Ovary (tissue), 9 donors: ENCODE results near the gene IQSEC1. TPM values are rescaled to one million over a fixed set of nuclear protein-coding genes. Genes with fewer than 3 reads are reported as not detected.

Experiments used
- DNase-seq, 5 donors: peaks; one replicate each; pipeline ENCODE4 v3.0.0-alpha.2; 2019 to 2020
- H3K27ac ChIP-seq, 2 donors: fragments of 200-600 bp; one replicate each; pipeline versions ENCODE4 v1.5.1 to v1.8.0; 2019 to 2022
- H3K27me3 ChIP-seq: fragments of 200-600 bp; one replicate; pipeline ENCODE4 v1.8.0; 2022
- H3K36me3 ChIP-seq: fragments of 200-600 bp; sonication (generic); one replicate; pipeline ENCODE4 v1.5.1; 2019
- H3K4me1 ChIP-seq: one replicate; pipeline ENCODE4 v1.8.1; 2013; ENCODE audit warnings: mild to moderate bottlenecking, moderate library complexity; ENCODE audit not compliant: insufficient read depth
- H3K4me3 ChIP-seq: fragments of 200-600 bp; sonication (generic); one replicate; pipeline ENCODE4 v1.5.1; 2017
- H3K9me3 ChIP-seq, 2 donors: fragments of 200-600 bp in 1 of 2; sonication (generic) in 1 of 2; one replicate each; pipeline versions ENCODE4 v1.5.1 to v1.8.1; 2013 to 2019; ENCODE audit warnings: mild to moderate bottlenecking in 1 of 2, moderate library complexity in 1 of 2
- CTCF ChIP-seq, 3 donors: fragments of 450-650 bp in 2 of 3; fragments of 200-600 bp in 1 of 3; IDR thresholded peaks; one replicate each; pipeline versions ENCODE4 v1.5.1 to v1.8.0; 2016 to 2022; ENCODE audit warnings: antibody characterized with exemption in 3 of 3, mild to moderate bottlenecking in 1 of 3
- EP300 ChIP-seq: sonication (generic); formaldehyde crosslinking; IDR thresholded peaks from one replicate; pipeline ENCODE4 v1.6.1; 2017; ENCODE audit warnings: antibody characterized with exemption
- POLR2A ChIP-seq: fragments of 450-650 bp; IDR thresholded peaks from one replicate; pipeline ENCODE4 v1.6.1; 2017; ENCODE audit warnings: antibody characterized with exemption, mild to moderate bottlenecking, moderate library complexity
- WGBS, 3 donors: extraction: QIAGEN DNeasy Blood & Tissue Kit in 1 of 3; methylation state at CpG; one replicate each; pipeline versions ENCODE4 v1.1.5 to v1.1.7; 2013 to 2017; 5-methylcytosine and 5-hydroxymethylcytosine counted together
- intact Hi-C, 4 donors: fragments of 100-400 bp; cut with DNase I; formaldehyde crosslinking; loops; one replicate each; pipeline versions ENCODE4 v1.11.0 to v1.15.1; 2022 to 2023
- polyA plus RNA-seq, 2 donors: library from polyadenylated mRNA; stranded (reverse); fragments of 200-250 nt in 1 of 2; fragments of 350-450 nt in 1 of 2; fragmentation: Illumina TruSeq in 1 of 2; extraction: RNeasy Lipid Tissue Mini Kit (QIAGEN cat#74804) in 1 of 2; gene quantifications; one replicate each; pipeline ENCODE4 v1.2.3, GENCODE V29; 2013 to 2014
- total RNA-seq, 7 donors: library from RNA; depleted of rRNA in 2 of 7; stranded (reverse); fragments of >200 nt in 2 of 7; fragmentation: NEBNext Ultra II Directional in 3 of 7; extraction: Animal tissue kit (Norgen Biotek cat#: 25700) in 3 of 7; gene quantifications; one replicate each; pipeline versions ENCODE4 v1.1.0 to v1.2.4, GENCODE V29; 2016 to 2023
- donor health status: DM: no; HTN: no; CAD: no; lungs with moderate emphysema.
- donor health status: DM: no; HTN: no; CAD: no.
- donor health status: Bipolar disorder and iron deficiency.
- donor health status: DM: yes; HTN: yes; CAD: no.
- donor health status: DM: no; HTN: no; CAD: no.
- donor health status: DM: yes; HTN: yes; CAD: no.

IQSEC1 gene
- total and polyA plus RNA-seq, 9 donors, result 20.9 to 55.4 (median 45.1) TPM

GRCh38 chr3:12922306-12922705 lies 150.9 kb downstream of the IQSEC1 start:
- WGBS, 3 donors, result 66 to 80% (median 74%) methylated on average over 7 of the region's 7 CpGs
- intact Hi-C loops, result no loop called here
- no peak for TF ChIP-seq CTCF (IDR thresholded peaks at IDR 0.05)
- TF ChIP-seq POLR2A, result no peak
- TF ChIP-seq EP300, result no peak
- DNase-seq, result no peak
- Histone ChIP-seq H3K27me3 (no peaks in the 10 kb centered on the region), H3K4me1 (no peaks in the 10 kb centered on the region), H3K27ac (no peak overlapping the region), H3K9me3 (no peaks in the 10 kb centered on the region), H3K4me3 (no peak overlapping the region), H3K36me3 (no peaks in the 10 kb centered on the region)

- TF ChIP-seq POLR2A (no peak), CTCF (IDR thresholded peaks at IDR 0.05) (no peak), EP300 (no peak)
- H3K36me3 ChIP-seq, result no peaks in the 10 kb centered on the region
- DNase-seq, result no peak
- 84 to 92% (median 91%) methylated on average over 8 of the region's 8 CpGs for WGBS, 3 donors
- H3K4me1 ChIP-seq, result no peaks in the 10 kb centered on the region
- H3K27me3 ChIP-seq, result no peaks in the 10 kb centered on the region
- H3K9me3 ChIP-seq, result no peaks in the 10 kb centered on the region
- H3K27ac ChIP-seq, result no peak overlapping the region
- H3K4me3 ChIP-seq, result no peak overlapping the region
- intact Hi-C loops, result no loop called here
These were observed 151.5 kb downstream of the IQSEC1 start for GRCh38 chr3:12921736-12922135.

GRCh38 chr3:12920967-12921366 lies 152.3 kb downstream of the IQSEC1 start:
- H3K9me3 ChIP-seq, result no peaks in the 10 kb centered on the region
- no peak overlapping the region for H3K27ac ChIP-seq
- no peak for DNase-seq
- H3K4me1 ChIP-seq, result no peaks in the 10 kb centered on the region
- intact Hi-C loops, result no loop called here
- H3K36me3 ChIP-seq, result no peaks in the 10 kb centered on the region
- no peak overlapping the region for H3K4me3 ChIP-seq
- TF ChIP-seq EP300 (no peak), POLR2A (no peak), CTCF (IDR thresholded peaks at IDR 0.05) (no peak)
- WGBS, 3 donors, result 87 to 94% (median 93%) methylated on average over 8 to 9 of the region's 9 CpGs
- H3K27me3 ChIP-seq, result no peaks in the 10 kb centered on the region

GRCh38 chr3:12919205-12919604 lies 154.0 kb downstream of the IQSEC1 start:
- Histone ChIP-seq H3K36me3 (no peaks in the 10 kb centered on the region), H3K9me3 (no peaks in the 10 kb centered on the region), H3K4me1 (no peaks in the 10 kb centered on the region), H3K27ac (no peak overlapping the region), H3K27me3 (no peaks in the 10 kb centered on the region), H3K4me3 (no peak overlapping the region)
- DNase-seq, result no peak
- TF ChIP-seq POLR2A (no peak), CTCF (IDR thresholded peaks at IDR 0.05) (no peak), EP300 (no peak)
- intact Hi-C loops, result no loop called here
- WGBS, 3 donors, result 86 to 88% (median 87%) methylated on average over 10 of the region's 10 CpGs

- WGBS, 3 donors, result 71 to 76% (median 71%) methylated on average over 3 of the region's 3 CpGs
- Histone ChIP-seq H3K27me3 (no peaks in the 10 kb centered on the region), H3K4me1 (no peaks in the 10 kb centered on the region), H3K36me3 (no peaks in the 10 kb centered on the region), H3K9me3 (no peaks in the 10 kb centered on the region), H3K4me3 (no peak overlapping the region), H3K27ac (no peak overlapping the region)
- no peak for TF ChIP-seq EP300
- TF ChIP-seq CTCF (IDR thresholded peaks at IDR 0.05), result no peak
- TF ChIP-seq POLR2A, result no peak
- no peak for DNase-seq
- intact Hi-C loops, result no loop called here
These were observed 155.0 kb downstream of the IQSEC1 start for GRCh38 chr3:12918231-12918630.
